Kidney (tissue), 14 donors: ENCODE measurements around the gene ARHGEF28. TPM values are rescaled to one million over a fixed set of nuclear protein-coding genes. Genes with fewer than 3 reads are reported as not detected.

Experiments
- DNase-seq, 5 donors: peaks; one replicate each; pipeline ENCODE4 v3.0.0-alpha.2; 2013 to 2020
- FAIRE-seq: peaks from 2 replicates; lab custom pipeline; 2012; peaks lifted over from hg19 to GRCh38; lab: Jason Lieb, UNC
- H3K27ac ChIP-seq, 2 donors: one replicate each; pipeline ENCODE4 v1.7.0; 2013; ENCODE audit warnings: low read depth in 2 of 2, low read length in 2 of 2, inconsistent platforms in 1 of 2
- H3K27me3 ChIP-seq: one replicate; pipeline ENCODE4 v1.7.1; 2013; ENCODE audit warnings: low read length, inconsistent platforms; ENCODE audit not compliant: control insufficient read depth, insufficient read depth
- H3K36me3 ChIP-seq, 3 donors: one replicate each; pipeline versions ENCODE4 v1.7.0 to v1.7.1; 2013; ENCODE audit warnings: low read length in 3 of 3, control low read depth in 1 of 3, inconsistent platforms in 1 of 3; ENCODE audit not compliant: insufficient read depth in 3 of 3, control insufficient read depth in 2 of 3
- H3K4me1 ChIP-seq, 3 donors: one replicate each; pipeline versions ENCODE4 v1.7.0 to v1.7.1; 2013; ENCODE audit warnings: low read length in 3 of 3, inconsistent platforms in 1 of 3, low read depth in 1 of 3; ENCODE audit not compliant: control insufficient read depth in 2 of 3, insufficient read depth in 2 of 3
- H3K4me3 ChIP-seq, 3 donors: one replicate each; pipeline versions ENCODE4 v1.7.0 to v1.8.1; 2013; ENCODE audit warnings: low read length in 3 of 3, control low read depth in 1 of 3, inconsistent platforms in 1 of 3
- H3K9ac ChIP-seq, 3 donors: one replicate each; pipeline versions ENCODE4 v1.7.0 to v1.7.1; 2013; ENCODE audit warnings: low read length in 3 of 3, control low read depth in 1 of 3, inconsistent platforms in 1 of 3
- H3K9me3 ChIP-seq, 3 donors: one replicate each; pipeline versions ENCODE4 v1.7.0 to v1.7.1; 2013; ENCODE audit warnings: low read length in 3 of 3, control low read depth in 1 of 3, inconsistent platforms in 1 of 3; ENCODE audit not compliant: control insufficient read depth in 2 of 3, insufficient read depth in 1 of 3
- intact Hi-C: fragments of 100-400 bp; cut with DNase I; formaldehyde crosslinking; loops from one replicate; pipeline ENCODE4 v1.11.1; 2022
- polyA plus RNA-seq: library from polyadenylated mRNA; stranded (reverse); fragments of 350-450 nt; fragmentation: Illumina TruSeq; extraction: RNeasy Lipid Tissue Mini Kit (QIAGEN cat#74804); gene quantifications from one replicate; pipeline ENCODE4 v1.2.3, GENCODE V29; 2014; ENCODE audit warnings: low read depth, low replicate concordance; ENCODE audit not compliant: insufficient read depth
- total RNA-seq: library from RNA; stranded (reverse); fragmentation: NEBNext Ultra II Directional; extraction: Animal tissue kit (Norgen Biotek cat#: 25700); gene quantifications from one replicate; pipeline ENCODE4 v1.2.1, GENCODE V29; 2021
- TF ChIP-seq, protein P1 (sequence below): IDR thresholded peaks from 3 replicates; pipeline ENCODE4 v1.5.1; 2012; ENCODE audit warnings: mild to moderate bottlenecking, moderate library complexity, borderline replicate concordance; ENCODE audit not compliant: insufficient read depth; ENCODE audit errors: extremely low read depth
- donor health status: control.
- donor health status: control.
- donor health status: control.
- donor health status: control.
- donor health status: control.
- donor health status: DM: yes; HTN: yes; CAD: no.
- donor health status: Normal renal cell carcinoma (clear cell type).

ARHGEF28 gene
- total and polyA plus RNA-seq, 2 donors from 2014 or later = 21.9 to 66.3 TPM

GRCh38 chr5:73777192-73777591 is 151.2 kb downstream of the ARHGEF28 start:
- no peak for FAIRE-seq
- intact Hi-C loops = no loop called here
- Histone ChIP-seq H3K4me1 (no peaks in the 10 kb centered on the region), H3K27ac (no peak overlapping the region), H3K9me3 (no peaks in the 10 kb centered on the region), H3K9ac (no peak overlapping the region), H3K4me3 (no peak overlapping the region), H3K36me3 (no peaks in the 10 kb centered on the region), H3K27me3 (no peaks in the 10 kb centered on the region)
- no peak for DNase-seq
- TF ChIP-seq, protein P1, sequence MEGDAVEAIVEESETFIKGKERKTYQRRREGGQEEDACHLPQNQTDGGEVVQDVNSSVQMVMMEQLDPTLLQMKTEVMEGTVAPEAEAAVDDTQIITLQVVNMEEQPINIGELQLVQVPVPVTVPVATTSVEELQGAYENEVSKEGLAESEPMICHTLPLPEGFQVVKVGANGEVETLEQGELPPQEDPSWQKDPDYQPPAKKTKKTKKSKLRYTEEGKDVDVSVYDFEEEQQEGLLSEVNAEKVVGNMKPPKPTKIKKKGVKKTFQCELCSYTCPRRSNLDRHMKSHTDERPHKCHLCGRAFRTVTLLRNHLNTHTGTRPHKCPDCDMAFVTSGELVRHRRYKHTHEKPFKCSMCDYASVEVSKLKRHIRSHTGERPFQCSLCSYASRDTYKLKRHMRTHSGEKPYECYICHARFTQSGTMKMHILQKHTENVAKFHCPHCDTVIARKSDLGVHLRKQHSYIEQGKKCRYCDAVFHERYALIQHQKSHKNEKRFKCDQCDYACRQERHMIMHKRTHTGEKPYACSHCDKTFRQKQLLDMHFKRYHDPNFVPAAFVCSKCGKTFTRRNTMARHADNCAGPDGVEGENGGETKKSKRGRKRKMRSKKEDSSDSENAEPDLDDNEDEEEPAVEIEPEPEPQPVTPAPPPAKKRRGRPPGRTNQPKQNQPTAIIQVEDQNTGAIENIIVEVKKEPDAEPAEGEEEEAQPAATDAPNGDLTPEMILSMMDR = no peak

- no peaks in the 10 kb centered on the region for H3K9me3 ChIP-seq
- intact Hi-C loops = no loop called here
- H3K4me3 ChIP-seq = no peak overlapping the region
- H3K27me3 ChIP-seq = no peaks in the 10 kb centered on the region
- DNase-seq = no peak
- no peak overlapping the region for H3K27ac ChIP-seq
- H3K4me1 ChIP-seq = no peaks in the 10 kb centered on the region
- TF ChIP-seq, protein P1 = no peak
- H3K9ac ChIP-seq = no peak overlapping the region
- H3K36me3 ChIP-seq = no peaks in the 10 kb centered on the region
- FAIRE-seq = no peak
Observed at GRCh38 chr5:73780302-73781080, 154.5 kb downstream of the ARHGEF28 start.

GRCh38 chr5:73781107-73781768 is 155.2 kb downstream of the ARHGEF28 start:
- Histone ChIP-seq H3K4me3 (no peak overlapping the region), H3K27me3 (no peaks in the 10 kb centered on the region), H3K27ac (no peak overlapping the region), H3K9ac (no peak overlapping the region), H3K36me3 (no peaks in the 10 kb centered on the region), H3K9me3 (no peaks in the 10 kb centered on the region), H3K4me1 (no peaks in the 10 kb centered on the region)
- TF ChIP-seq, protein P1 = no peak
- intact Hi-C loops = no loop called here
- DNase-seq (no peak), FAIRE-seq (no peak)
